PC-9 (cell line): Measurements from ENCODE around the gene ISM1. TPM values are rescaled to one million over a fixed set of nuclear protein-coding genes. Genes with fewer than 3 reads are reported as not detected.

Source experiments
- BruUV-seq: library from RNA; stranded (reverse); fragments of 400-500 nt; replicated peaks from 2 replicates; lab custom pipeline; 2021; lab: Mats Ljungman, UMichigan
- CTCF ChIA-PET: fragments of 300-600 bp; sonication (Branson Sonifier 250); formaldehyde crosslinking; loops from one replicate; lab custom pipeline; 2022; ENCODE audit warnings: antibody characterized with exemption; lab: Charles Lee
- POLR2A ChIA-PET: fragments of 300-600 bp; sonication (Branson Sonifier 250); formaldehyde crosslinking; loops from one replicate; lab custom pipeline; 2022; ENCODE audit warnings: antibody characterized with exemption; ENCODE audit not compliant: unreplicated experiment; lab: Charles Lee
- DNase-seq, 2 experiments: peaks; one replicate each; pipeline versions ENCODE4 v3.0.0 to v3.0.0-alpha.2; 2015 to 2022; ENCODE audit warnings: mixed read lengths in 1 of 2
- H2AFZ ChIP-seq: fragments of 200-600 bp; sonication (generic); 2 replicates; pipeline ENCODE4 v1.8.1; 2017; ENCODE audit warnings: antibody characterized with exemption
- H3F3A ChIP-seq: fragments of 200-600 bp; sonication (generic); 2 replicates; pipeline ENCODE4 v1.8.1; 2017; ENCODE audit warnings: antibody characterized with exemption, mild to moderate bottlenecking, low read depth; ENCODE audit not compliant: insufficient read depth
- H3K27ac ChIP-seq: fragments of 200-600 bp; sonication (generic); 2 replicates; pipeline ENCODE4 v1.6.1; 2016; ENCODE audit warnings: mixed run types
- H3K27me3 ChIP-seq: fragments of 200-600 bp; sonication (generic); 2 replicates; pipeline ENCODE4 v1.6.1; 2016; ENCODE audit warnings: low read depth, mixed run types; ENCODE audit not compliant: insufficient read depth
- H3K36me3 ChIP-seq: fragments of 200-600 bp; sonication (generic); 2 replicates; pipeline ENCODE4 v1.6.1; 2016; ENCODE audit warnings: low read depth, mixed run types
- H3K4me1 ChIP-seq: fragments of 200-600 bp; sonication (generic); replicated peaks from 2 replicates; pipeline ENCODE4 v1.6.1; 2016; ENCODE audit warnings: mixed run types; ENCODE audit not compliant: insufficient read depth
- H3K4me2 ChIP-seq: fragments of 200-600 bp; sonication (generic); 2 replicates; pipeline ENCODE4 v1.6.1; 2017; ENCODE audit warnings: mixed run types
- H3K4me3 ChIP-seq: fragments of 200-600 bp; sonication (generic); 2 replicates; pipeline ENCODE4 v1.6.1; 2016; ENCODE audit warnings: mixed run types
- H3K79me2 ChIP-seq: fragments of 200-600 bp; sonication (generic); 2 replicates; pipeline ENCODE4 v1.6.1; 2017; ENCODE audit warnings: low read depth, mixed run types
- H3K9me2 ChIP-seq: fragments of 200-600 bp; sonication (generic); 2 replicates; pipeline ENCODE4 v1.8.1; 2017; ENCODE audit warnings: mild to moderate bottlenecking; ENCODE audit not compliant: insufficient read depth
- H3K9me3 ChIP-seq: fragments of 200-600 bp; sonication (generic); 2 replicates; pipeline ENCODE4 v1.8.1; 2016; ENCODE audit warnings: low read depth; ENCODE audit not compliant: insufficient read depth
- H4K20me1 ChIP-seq: fragments of 200-600 bp; sonication (generic); 2 replicates; pipeline ENCODE4 v1.8.1; 2017; ENCODE audit not compliant: insufficient read depth
- EZH2 ChIP-seq: fragments of 200-600 bp; sonication (generic); IDR thresholded peaks from 2 replicates; pipeline ENCODE4 v1.8.0; 2017; ENCODE audit warnings: antibody characterized with exemption, low read depth
- intact Hi-C: fragments of 100-400 bp; cut with micrococcal nuclease; formaldehyde crosslinking; loops from one replicate; pipeline ENCODE4 v1.10.0; 2022; ENCODE audit not compliant: unreplicated experiment
- total RNA-seq: library from RNA; stranded (reverse); gene quantifications from 2 replicates; pipeline ENCODE4 v1.2.3, GENCODE V29; 2021
- TF ChIP-seq, protein P1 (sequence below): fragments of 200-600 bp; sonication (generic); conservative IDR thresholded peaks from 2 replicates; pipeline ENCODE4 v1.6.1; 2017; ENCODE audit warnings: mixed run types, antibody characterized with exemption, mild to moderate bottlenecking, moderate library complexity

ISM1 gene
- total RNA-seq, 1 experiment from 2014 or later: not detected

DNA sequence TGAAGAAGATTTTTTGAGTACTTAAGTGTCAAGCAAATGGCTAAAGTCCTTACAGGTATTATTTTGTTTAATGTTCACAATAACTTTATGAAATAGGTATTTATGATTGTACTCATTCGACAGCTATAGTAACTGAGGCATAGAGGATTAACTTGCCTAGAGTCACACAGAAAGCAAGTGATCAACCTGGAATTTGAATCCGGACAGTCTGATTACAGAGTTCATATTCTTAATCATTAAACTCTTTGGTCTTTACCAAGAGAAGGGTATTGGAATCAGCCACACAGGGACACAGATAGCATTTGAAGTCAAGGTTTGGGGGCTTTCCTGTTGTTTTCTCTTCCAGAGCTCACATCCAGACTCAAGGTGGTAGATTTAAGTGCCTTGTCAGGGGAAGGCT is 69.7 kb downstream of the ISM1 start:
- CTCF ChIA-PET: no interaction called here
- H3K4me3 ChIP-seq: no peak overlapping the region
- no peak overlapping the region for H3K27ac ChIP-seq
- H3K79me2 ChIP-seq: no peaks in the 10 kb centered on the region
- H3F3A ChIP-seq: no peaks in the 10 kb centered on the region
- no peak overlapping the region for H2AFZ ChIP-seq
- BruUV-seq: no TSS peak
- no peaks in the 10 kb centered on the region for H3K9me3 ChIP-seq
- H3K9me2 ChIP-seq: no peaks in the 10 kb centered on the region
- no peaks in the 10 kb centered on the region for H3K27me3 ChIP-seq
- DNase-seq: no peak
- no peaks in the 10 kb centered on the region for H3K36me3 ChIP-seq
- H3K4me2 ChIP-seq: no peak overlapping the region
- TF ChIP-seq EZH2: no peak
- TF ChIP-seq, protein P1, sequence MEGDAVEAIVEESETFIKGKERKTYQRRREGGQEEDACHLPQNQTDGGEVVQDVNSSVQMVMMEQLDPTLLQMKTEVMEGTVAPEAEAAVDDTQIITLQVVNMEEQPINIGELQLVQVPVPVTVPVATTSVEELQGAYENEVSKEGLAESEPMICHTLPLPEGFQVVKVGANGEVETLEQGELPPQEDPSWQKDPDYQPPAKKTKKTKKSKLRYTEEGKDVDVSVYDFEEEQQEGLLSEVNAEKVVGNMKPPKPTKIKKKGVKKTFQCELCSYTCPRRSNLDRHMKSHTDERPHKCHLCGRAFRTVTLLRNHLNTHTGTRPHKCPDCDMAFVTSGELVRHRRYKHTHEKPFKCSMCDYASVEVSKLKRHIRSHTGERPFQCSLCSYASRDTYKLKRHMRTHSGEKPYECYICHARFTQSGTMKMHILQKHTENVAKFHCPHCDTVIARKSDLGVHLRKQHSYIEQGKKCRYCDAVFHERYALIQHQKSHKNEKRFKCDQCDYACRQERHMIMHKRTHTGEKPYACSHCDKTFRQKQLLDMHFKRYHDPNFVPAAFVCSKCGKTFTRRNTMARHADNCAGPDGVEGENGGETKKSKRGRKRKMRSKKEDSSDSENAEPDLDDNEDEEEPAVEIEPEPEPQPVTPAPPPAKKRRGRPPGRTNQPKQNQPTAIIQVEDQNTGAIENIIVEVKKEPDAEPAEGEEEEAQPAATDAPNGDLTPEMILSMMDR: no peak
- POLR2A ChIA-PET: no interaction called here
- intact Hi-C loops: no loop called here
- H3K4me1 ChIP-seq: no peaks in the 10 kb centered on the region
- H4K20me1 ChIP-seq: no peaks in the 10 kb centered on the region

DNA sequence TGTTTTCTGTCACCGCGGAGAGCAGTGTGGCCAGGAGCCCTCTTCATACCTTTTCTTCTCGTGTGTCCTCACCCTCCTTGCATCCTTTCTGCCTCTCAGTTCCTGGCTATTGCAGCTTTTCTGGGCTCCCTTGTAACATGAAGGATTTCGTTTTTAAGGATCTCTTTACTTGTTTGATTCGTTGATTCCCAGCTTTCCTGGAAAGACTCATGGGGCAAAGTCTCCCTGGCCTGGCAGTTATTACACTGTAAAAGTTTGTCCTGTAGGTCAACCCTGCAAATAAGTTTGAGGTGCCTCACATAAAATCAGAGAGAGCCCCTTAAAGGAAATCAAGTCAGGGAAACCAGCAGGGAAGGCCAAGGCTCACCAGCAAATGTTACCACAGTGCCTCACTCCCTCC is 70.1 kb downstream of the ISM1 start:
- Histone ChIP-seq H3K79me2 (no peaks in the 10 kb centered on the region), H3K36me3 (no peaks in the 10 kb centered on the region), H3K4me3 (no peak overlapping the region), H3K4me1 (no peaks in the 10 kb centered on the region), H3K27me3 (no peaks in the 10 kb centered on the region), H4K20me1 (no peaks in the 10 kb centered on the region), H3K4me2 (no peak overlapping the region), H3K9me3 (no peaks in the 10 kb centered on the region), H2AFZ (no peak overlapping the region), H3F3A (no peaks in the 10 kb centered on the region), H3K27ac (no peak overlapping the region), H3K9me2 (no peaks in the 10 kb centered on the region)
- TF ChIP-seq, protein P1: no peak
- TF ChIP-seq EZH2: no peak
- BruUV-seq: no TSS peak
- DNase-seq: no peak
- POLR2A ChIA-PET: no interaction called here
- intact Hi-C loops: no loop called here
- CTCF ChIA-PET: no interaction called here

DNA sequence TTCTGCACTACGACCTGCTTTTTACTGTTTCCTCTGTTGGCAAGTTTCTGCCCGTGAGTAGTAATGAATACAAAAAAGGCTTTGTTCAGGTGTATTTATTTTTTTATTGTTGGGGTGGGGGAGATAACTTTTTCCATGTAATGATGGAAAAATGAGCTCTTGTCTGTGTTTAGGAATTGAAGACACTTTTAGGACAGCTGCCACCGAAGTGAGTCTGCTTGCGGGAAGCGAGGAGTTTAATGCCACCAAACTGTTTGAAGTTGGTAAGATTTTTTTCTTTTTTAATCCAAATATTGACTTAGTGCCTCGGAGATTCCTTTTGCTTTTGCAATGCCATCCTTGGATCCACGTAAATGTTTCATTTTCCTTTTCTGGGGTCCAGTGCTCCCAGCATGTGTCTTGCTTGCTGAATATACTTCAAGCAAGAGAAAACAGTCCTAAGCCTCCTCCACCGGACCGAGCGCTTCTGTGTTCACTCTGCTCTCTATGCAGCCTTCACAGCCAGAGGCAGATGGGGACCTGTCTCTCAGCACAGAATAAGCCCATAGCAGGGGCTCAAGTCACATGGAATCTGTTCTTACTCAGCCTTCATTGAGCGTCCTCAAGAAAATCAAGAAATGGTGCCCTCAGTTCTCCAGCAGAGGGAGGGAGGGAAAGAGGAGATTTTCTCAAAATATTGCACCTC is 71.3 kb downstream of the ISM1 start:
- no peak for TF ChIP-seq EZH2
- TF ChIP-seq, protein P1: no peak
- no peaks in the 10 kb centered on the region for H3K4me1 ChIP-seq
- POLR2A ChIA-PET: no interaction called here
- no peaks in the 10 kb centered on the region for H3K79me2 ChIP-seq
- BruUV-seq: no TSS peak
- no peaks in the 10 kb centered on the region for H3K36me3 ChIP-seq
- no peak overlapping the region for H2AFZ ChIP-seq
- H3K27me3 ChIP-seq: no peaks in the 10 kb centered on the region
- CTCF ChIA-PET: no interaction called here
- DNase-seq: no peak
- no peak overlapping the region for H3K4me3 ChIP-seq
- intact Hi-C loops: no loop called here
- H4K20me1 ChIP-seq: no peaks in the 10 kb centered on the region
- no peak overlapping the region for H3K27ac ChIP-seq
- H3K9me3 ChIP-seq: no peaks in the 10 kb centered on the region
- H3K4me2 ChIP-seq: no peak overlapping the region
- H3K9me2 ChIP-seq: no peaks in the 10 kb centered on the region
- no peaks in the 10 kb centered on the region for H3F3A ChIP-seq
